ENCODE results near the gene MAP7.
"Not testable (repeated sequence)": the region's sequence is repeated elsewhere in the genome, so short reads cannot be mapped to it uniquely, and the experiment has no call there.

Gene MAP7

GRCh38 chr6:136383268-136383937 lies 166.8 kb downstream of the MAP7 start:
- TF ChIP-seq POLR2A (IDR thresholded peaks at IDR 0.05; ENCODE audit: low read depth, low read length), result no peak
- FAIRE-seq (no peak), DNase-seq (ENCODE audit: insufficient read length, low spot score) (no peak)

DNA sequence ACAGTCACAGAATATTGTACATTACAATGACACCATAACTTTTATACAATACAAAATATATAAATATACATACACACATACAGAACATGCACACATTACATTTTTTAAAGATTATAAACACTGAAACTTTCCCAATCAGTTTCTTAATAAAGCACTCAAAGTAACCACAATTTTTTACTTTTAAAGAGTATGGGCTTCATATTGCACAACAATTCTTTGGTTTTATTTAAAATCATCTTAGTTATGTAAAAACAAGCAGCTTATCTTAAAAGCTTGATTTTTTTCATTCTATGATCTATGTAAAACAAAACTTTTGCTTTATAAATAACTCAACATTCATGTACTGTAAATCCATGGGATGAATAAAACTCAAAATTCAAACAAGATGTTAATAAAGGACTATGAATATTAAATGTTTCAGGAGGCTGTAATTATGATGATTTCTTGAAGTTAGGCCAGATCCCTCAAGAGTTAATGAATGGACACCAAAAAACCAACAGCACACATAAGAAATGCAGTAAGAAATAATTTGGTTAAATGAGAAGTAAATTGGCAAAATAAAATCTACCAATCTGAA lies 167.5 kb downstream of the MAP7 start:
- FAIRE-seq (no peak), DNase-seq (ENCODE audit: insufficient read length, low spot score) (no peak)
- TF ChIP-seq POLR2A (IDR thresholded peaks at IDR 0.05; ENCODE audit: low read depth, low read length), result no peak

DNA sequence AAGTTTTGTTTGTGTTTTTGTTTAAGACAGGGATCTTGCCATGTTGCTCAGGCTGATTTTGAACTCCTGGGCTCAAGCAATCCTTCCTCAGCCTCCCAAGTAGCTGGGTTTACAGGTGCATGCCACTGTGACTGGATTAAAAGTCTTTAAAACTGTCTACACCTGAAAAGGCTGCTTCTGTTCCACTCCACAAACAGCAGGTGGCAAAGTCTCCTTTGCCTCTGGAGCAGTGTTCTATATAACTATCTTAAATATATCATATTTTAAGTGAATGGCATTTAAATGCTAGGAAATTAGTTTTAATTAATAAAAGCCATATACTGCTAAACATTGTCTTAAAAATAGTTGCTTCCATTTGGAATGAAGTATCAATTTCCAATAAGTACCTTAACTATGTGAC lies 171.3 kb downstream of the MAP7 start:
- no peak for FAIRE-seq
- DNase-seq (ENCODE audit: insufficient read length, low spot score), result no peak
- TF ChIP-seq POLR2A (IDR thresholded peaks at IDR 0.05; ENCODE audit: low read depth, low read length), result no peak

GRCh38 chr6:136375836-136376235 lies 174.4 kb downstream of the MAP7 start:
- not testable (repeated sequence) for FAIRE-seq; DNase-seq (ENCODE audit: insufficient read length, low spot score)

DNA sequence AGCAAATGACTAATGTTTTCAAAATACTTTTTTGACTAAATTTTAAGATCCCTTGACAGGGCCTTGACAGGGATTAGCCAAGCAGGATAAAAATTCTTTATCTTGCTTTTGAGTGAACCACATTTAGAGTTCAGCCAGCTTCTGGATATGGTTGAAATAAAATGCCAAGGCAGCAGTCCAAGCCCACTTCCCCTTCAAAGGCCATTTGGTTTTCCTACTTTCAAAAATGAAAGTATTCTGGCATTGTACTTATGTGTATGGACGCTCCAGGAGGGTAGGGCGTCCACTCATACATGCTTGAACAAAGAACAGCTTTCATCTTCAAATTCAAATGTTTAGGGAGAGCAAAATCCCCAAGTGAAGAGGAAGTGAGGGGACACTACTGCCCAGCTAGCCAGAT lies 178.3 kb downstream of the MAP7 start:
- DNase-seq (ENCODE audit: insufficient read length, low spot score) (no peak), FAIRE-seq (no peak)
- TF ChIP-seq POLR2A (IDR thresholded peaks at IDR 0.05; ENCODE audit: low read depth, low read length), result no peak

DNA sequence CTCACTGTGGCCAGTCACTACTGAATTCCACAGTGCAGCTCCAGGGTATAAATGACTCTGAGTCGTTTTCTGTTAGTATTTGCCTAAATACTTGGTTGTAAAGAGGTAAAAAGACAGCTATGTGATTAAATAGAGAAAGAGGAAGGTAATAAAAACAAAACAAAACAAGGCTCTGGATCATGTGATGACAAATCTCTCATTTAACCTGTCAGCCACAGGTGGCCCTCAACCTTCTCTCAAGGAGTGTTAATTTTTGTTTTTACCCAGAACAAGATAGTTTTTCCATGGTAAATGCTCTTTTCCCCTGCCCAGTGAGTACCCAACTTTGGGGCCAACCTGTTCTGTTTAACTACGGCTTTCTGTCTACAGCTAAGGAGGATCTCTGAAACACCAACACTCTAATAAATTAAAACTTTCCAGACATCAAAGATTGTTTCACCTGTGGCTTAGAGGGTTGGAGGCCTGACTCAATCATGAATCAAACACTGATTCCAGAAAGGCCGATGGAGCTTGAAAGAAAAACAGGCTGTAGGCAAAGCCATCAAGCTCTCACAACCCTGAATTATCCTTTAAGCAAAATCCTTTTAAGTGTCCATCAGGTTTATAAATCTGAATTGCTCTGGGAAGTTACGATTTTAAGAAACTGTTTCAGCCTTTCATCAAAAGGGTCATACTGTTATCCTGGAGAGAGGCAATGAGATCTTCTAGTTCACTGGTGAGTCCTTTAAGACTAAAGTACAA lies 179.1 kb downstream of the MAP7 start:
- DNase-seq (ENCODE audit: insufficient read length, low spot score) (no peak), FAIRE-seq (no peak)

GRCh38 chr6:136365776-136366354 lies 184.4 kb downstream of the MAP7 start:
- no peak for TF ChIP-seq POLR2A (IDR thresholded peaks at IDR 0.05; ENCODE audit: low read depth, low read length)
- DNase-seq (ENCODE audit: insufficient read length, low spot score) (no peak), FAIRE-seq (no peak)

More for the DNA sequence above, 179.1 kb downstream of the MAP7 start:
- TF ChIP-seq POLR2A (IDR thresholded peaks at IDR 0.05; ENCODE audit: low read depth, low read length), result no peak

- FAIRE-seq, result no peak
- DNase-seq (ENCODE audit: insufficient read length, low spot score), result no peak
- no peak for TF ChIP-seq POLR2A (IDR thresholded peaks at IDR 0.05; ENCODE audit: low read depth, low read length)
Measured at GRCh38 chr6:136362421-136363356, 187.5 kb downstream of the MAP7 start.

- no peak for TF ChIP-seq POLR2A (IDR thresholded peaks at IDR 0.05; ENCODE audit: low read depth, low read length)
- FAIRE-seq (no peak), DNase-seq (ENCODE audit: insufficient read length, low spot score) (no peak)
Measured at GRCh38 chr6:136361787-136362186, 188.4 kb downstream of the MAP7 start.

DNA sequence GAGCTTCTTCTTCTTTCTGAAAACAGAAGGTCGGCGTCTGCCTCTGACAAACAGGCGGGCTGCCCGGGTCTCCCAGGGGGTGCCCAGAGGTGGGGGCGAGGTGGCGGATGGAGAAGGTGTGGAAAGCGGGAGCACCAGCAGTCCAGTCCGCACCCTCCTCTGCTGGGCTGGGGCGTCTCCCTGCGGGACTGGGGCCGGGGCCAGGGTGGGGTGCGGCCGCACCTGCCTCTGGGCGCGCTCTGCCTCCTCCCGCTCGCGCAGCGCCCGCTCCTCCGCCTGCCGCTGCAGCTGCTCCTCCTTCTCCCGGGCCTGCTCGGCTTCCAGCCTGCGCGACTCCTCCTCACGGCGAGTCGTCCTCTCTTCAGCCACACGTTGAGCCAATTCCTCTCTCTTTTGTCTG lies 189.4 kb downstream of the MAP7 start:
- no peak for TF ChIP-seq POLR2A (IDR thresholded peaks at IDR 0.05; ENCODE audit: low read depth, low read length)
- FAIRE-seq, result no peak
- no peak for DNase-seq (ENCODE audit: insufficient read length, low spot score)

GRCh38 chr6:136359851-136360250 lies 190.4 kb downstream of the MAP7 start:
- no peak for DNase-seq (ENCODE audit: insufficient read length, low spot score)
- FAIRE-seq, result no peak

GRCh38 chr6:136351518-136352110 lies 198.6 kb downstream of the MAP7 start:
- FAIRE-seq, result no peak
- no peak for TF ChIP-seq POLR2A (IDR thresholded peaks at IDR 0.05; ENCODE audit: low read depth, low read length)
- no peak for DNase-seq (ENCODE audit: insufficient read length, low spot score)

More at GRCh38 chr6:136359851-136360250, 190.4 kb downstream of the MAP7 start:
- TF ChIP-seq POLR2A (IDR thresholded peaks at IDR 0.05; ENCODE audit: low read depth, low read length), result no peak

DNA sequence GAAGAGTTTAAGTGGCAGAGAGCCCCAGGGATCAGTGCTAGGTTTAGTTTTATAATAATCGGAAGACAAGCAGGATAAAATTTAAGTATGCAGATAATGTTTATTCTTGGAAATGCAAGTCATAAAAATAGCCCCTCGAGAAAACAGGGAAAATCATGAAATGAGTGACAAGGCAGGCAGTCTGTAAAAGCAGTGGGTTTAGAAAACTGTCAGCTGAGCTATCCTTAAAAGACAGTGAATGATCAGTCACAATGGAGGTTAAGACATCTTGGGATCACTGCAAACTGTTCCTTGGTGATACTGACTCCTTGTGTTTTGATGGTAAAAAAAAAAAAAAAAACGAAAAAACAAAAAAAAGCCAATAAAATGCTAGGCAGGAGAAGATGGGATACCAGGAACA lies 199.3 kb downstream of the MAP7 start:
- no peak for TF ChIP-seq POLR2A (IDR thresholded peaks at IDR 0.05; ENCODE audit: low read depth, low read length)
- FAIRE-seq (no peak), DNase-seq (ENCODE audit: insufficient read length, low spot score) (no peak)

All from H54 (cell line).